B cell (primary cell): Measurements from ENCODE around the gene PCNX3. TPM values are rescaled to one million over a fixed set of nuclear protein-coding genes. Genes with fewer than 3 reads are reported as not detected.
"Not testable (repeated sequence)": the region's sequence is repeated elsewhere in the genome, so short reads cannot be mapped to it uniquely, and the experiment has no call there.

Experiments
- ATAC-seq: fragments of 200-7000 bp; cut with Tn5 transposase; one replicate; pipeline ENCODE4 v1.10.0; 2021; ENCODE audit warnings: low read depth, mild to moderate bottlenecking, moderate number of reproducible peaks, moderate library complexity
- CTCF ChIA-PET: fragments of 350-600 bp; sonication (Branson Sonifier 250); formaldehyde crosslinking; loops from one replicate; lab custom pipeline; 2021; ENCODE audit warnings: antibody characterized with exemption, inconsistent platforms; lab: Charles Lee
- POLR2A ChIA-PET: fragments of 350-600 bp; sonication (Branson Sonifier 250); formaldehyde crosslinking; loops from one replicate; lab custom pipeline; 2021; ENCODE audit warnings: antibody characterized with exemption; lab: Charles Lee
- DNase-seq: peaks from one replicate; pipeline ENCODE4 v3.0.0; 2013
- H2AFZ ChIP-seq: 2 replicates; pipeline ENCODE4 v1.6.1; 2012; ENCODE audit warnings: mild to moderate bottlenecking, low read depth, low read length; ENCODE audit not compliant: insufficient read depth, poor library complexity, severe bottlenecking
- H3K27ac ChIP-seq, 2 donors: 1 replicate in 1 of 2; 2 replicates in 1 of 2; pipeline ENCODE4 v1.5.1; 2012 to 2013; ENCODE audit warnings: low read length in 2 of 2, mild to moderate bottlenecking in 2 of 2, moderate library complexity in 1 of 2
- H3K27me3 ChIP-seq, 4 experiments: fragments of 200-600 bp in 1 of 4; sonication (generic) in 1 of 4; replicated peaks in 1 of 4; 1 replicate in 2 of 4; 2 replicates in 2 of 4; pipeline versions ENCODE4 v1.6.1 to v1.7.0; 2013 to 2016; ENCODE audit warnings: low read length in 3 of 4, mild to moderate bottlenecking in 2 of 4, mixed read lengths in 1 of 4, moderate library complexity in 1 of 4; ENCODE audit not compliant: insufficient read depth in 4 of 4, control insufficient read depth in 3 of 4; ENCODE audit errors: control extremely low read depth in 1 of 4
- H3K36me3 ChIP-seq, 2 experiments: replicated peaks in 1 of 2; 1 replicate in 1 of 2; 2 replicates in 1 of 2; pipeline versions ENCODE4 v1.6.1 to v1.7.1; 2013; ENCODE audit warnings: low read length in 1 of 2; ENCODE audit not compliant: insufficient read depth in 2 of 2, control insufficient read depth in 1 of 2; ENCODE audit errors: control extremely low read depth in 1 of 2, extremely low read depth in 1 of 2
- H3K4me1 ChIP-seq, 2 donors: fragments of 200-600 bp in 1 of 2; sonication (generic) in 1 of 2; 1 replicate in 1 of 2; 2 replicates in 1 of 2; pipeline versions ENCODE4 v1.5.1 to v1.6.1; 2013 to 2017; ENCODE audit warnings: low read length in 2 of 2; ENCODE audit not compliant: control insufficient read depth in 2 of 2, insufficient read depth in 2 of 2
- H3K4me2 ChIP-seq: replicated peaks from 2 replicates; pipeline ENCODE3; 2012; ENCODE audit warnings: mild to moderate bottlenecking, low read depth, low read length; ENCODE audit not compliant: poor library complexity, severe bottlenecking
- H3K4me3 ChIP-seq, 5 experiments: fragments of 200-600 bp in 1 of 5; sonication (generic) in 1 of 5; 1 replicate in 3 of 5; 2 replicates in 2 of 5; pipeline versions ENCODE4 v1.5.1 to v1.7.0; 2011 to 2016; ENCODE audit warnings: low read length in 4 of 5, mild to moderate bottlenecking in 4 of 5, low read depth in 2 of 5, control low read depth in 1 of 5, moderate library complexity in 1 of 5; ENCODE audit not compliant: insufficient read depth in 1 of 5; ENCODE audit errors: control extremely low read depth in 1 of 5, extremely low read depth in 1 of 5
- H3K79me2 ChIP-seq: fragments of 200-600 bp; sonication (generic); one replicate; pipeline ENCODE4 v1.6.0; 2016; ENCODE audit warnings: low read length; ENCODE audit not compliant: control insufficient read depth, insufficient read depth
- H3K9ac ChIP-seq: fragments of 200-600 bp; sonication (generic); 2 replicates; pipeline ENCODE4 v1.6.1; 2017; ENCODE audit warnings: mild to moderate bottlenecking, low read length, moderate library complexity
- H3K9me3 ChIP-seq, 3 donors: one replicate each; pipeline versions ENCODE4 v1.6.1 to v1.7.1; 2013; ENCODE audit warnings: low read length in 2 of 3; ENCODE audit not compliant: control insufficient read depth in 2 of 3, insufficient read depth in 1 of 3; ENCODE audit errors: control extremely low read depth in 1 of 3
- H4K20me1 ChIP-seq: 2 replicates; pipeline ENCODE4 v1.6.0; 2012; ENCODE audit warnings: mild to moderate bottlenecking, low read length; ENCODE audit not compliant: insufficient read depth, control insufficient read depth, poor library complexity, severe bottlenecking
- H3K27ac Mint-ChIP-seq: one replicate; pipeline ENCODE4 v1.8.0; 2021; ENCODE audit warnings: mixed read lengths
- H3K27me3 Mint-ChIP-seq: one replicate; pipeline ENCODE4 v1.8.0; 2021; ENCODE audit warnings: mixed read lengths
- H3K4me1 Mint-ChIP-seq: one replicate; pipeline ENCODE4 v1.8.0; 2021; ENCODE audit warnings: mixed read lengths
- H3K4me3 Mint-ChIP-seq: one replicate; pipeline ENCODE4 v1.8.0; 2021; ENCODE audit warnings: mixed read lengths
- H3K9me3 Mint-ChIP-seq: one replicate; pipeline ENCODE4 v1.8.0; 2022; ENCODE audit warnings: mixed read lengths; ENCODE audit not compliant: insufficient read depth
- CTCF ChIP-seq: fragments of 200-600 bp; IDR thresholded peaks from one replicate; pipeline ENCODE4 v1.8.0; 2022; ENCODE audit warnings: antibody characterized with exemption, mild to moderate bottlenecking
- EZH2 ChIP-seq: IDR thresholded peaks from 2 replicates; pipeline ENCODE4 v1.6.1; 2012; ENCODE audit warnings: borderline replicate concordance, low read depth, mild to moderate bottlenecking, moderate library complexity, low read length; ENCODE audit not compliant: insufficient read depth, poor library complexity, severe bottlenecking
- WGBS: methylation state at CpG from one replicate; pipeline ENCODE4 v1.1.5; 2013; ENCODE audit warnings: missing lambda C conversion rate; ENCODE audit not compliant: insufficient coverage; 5-methylcytosine and 5-hydroxymethylcytosine counted together
- intact Hi-C: fragments of 100-400 bp; cut with micrococcal nuclease; formaldehyde crosslinking; loops from one replicate; pipeline ENCODE4 v1.10.0; 2022
- polyA plus RNA-seq: library from polyadenylated mRNA; depleted of rRNA; stranded (reverse); fragments of >200 nt; gene quantifications from 2 replicates; pipeline ENCODE4 v1.2.3, GENCODE V29; 2012
- total RNA-seq, 2 donors: library from RNA; stranded (reverse); fragments of 120-200 nt in 1 of 2; gene quantifications; 1 replicate in 1 of 2; 2 replicates in 1 of 2; pipeline versions ENCODE4 v1.2.3 to v1.2.4, GENCODE V29; 2013 to 2022

PCNX3 gene
- total and polyA plus RNA-seq, 2 donors (not counting 1 experiment from before 2014, with no cell fraction given) = 61.5 to 62.8 TPM

- ChIA-PET CTCF (no interaction called here), POLR2A (no interaction called here)
- Histone ChIP-seq H3K27ac (no peak overlapping the region), H2AFZ (no peak overlapping the region), H4K20me1 (no peaks in the 10 kb centered on the region), H3K4me3 (no peak overlapping the region), H3K4me1 (no peaks in the 10 kb centered on the region), H3K4me2 (no peak overlapping the region), H3K9me3 (no peaks in the 10 kb centered on the region), H3K36me3 (no peaks in the 10 kb centered on the region), H3K9ac (no peak overlapping the region), H3K27me3 (no peaks in the 10 kb centered on the region), H3K79me2 (peaks cover 13% of the 10 kb centered on the region)
- ATAC-seq = no peak
- Mint-ChIP-seq H3K9me3 (no peaks in the 10 kb centered on the region), H3K4me1 (no peaks in the 10 kb centered on the region), H3K27me3 (no peaks in the 10 kb centered on the region), H3K4me3 (no peak overlapping the region), H3K27ac (no peak overlapping the region)
- no peak for DNase-seq
- intact Hi-C loops = no loop called here
- no CpG with 5 or more reads among the region's 2 CpGs for WGBS
- TF ChIP-seq CTCF (no peak), EZH2 (no peak)
Observed at GRCh38 chr11:65672982-65673381, 57.4 kb downstream of the PCNX3 start.

GRCh38 chr11:65680192-65680743 is 64.7 kb downstream of the PCNX3 start:
- 93% methylated on average over 3 of the region's 5 CpGs for WGBS
- no peak overlapping the region for H3K27ac Mint-ChIP-seq
- H3K4me3 ChIP-seq = no peak overlapping the region
- POLR2A ChIA-PET = interaction anchor here (0.5 kb wide), 1 partner anchor 8 kb away, joined by 5 read pairs; no protein-coding TSS in a partner anchor
- peaks cover 4% of the 10 kb centered on the region for H3K27me3 Mint-ChIP-seq
- H3K79me2 ChIP-seq = no peaks in the 10 kb centered on the region
- H3K9me3 Mint-ChIP-seq = no peaks in the 10 kb centered on the region
- H4K20me1 ChIP-seq = no peaks in the 10 kb centered on the region
- H3K4me1 Mint-ChIP-seq = no peaks in the 10 kb centered on the region
- H3K27ac ChIP-seq = no peak overlapping the region
- CTCF ChIA-PET = interaction anchor here (0.7 kb wide), 1 partner anchor 170 kb away, joined by 3 read pairs; no protein-coding TSS in a partner anchor
- no peak for ATAC-seq
- no peak overlapping the region for H3K4me3 Mint-ChIP-seq
- H3K4me2 ChIP-seq = no peak overlapping the region
- intact Hi-C loops = no loop called here
- no peak for DNase-seq
- no peaks in the 10 kb centered on the region for H3K36me3 ChIP-seq
- no peaks in the 10 kb centered on the region for H3K9me3 ChIP-seq
- H3K27me3 ChIP-seq = no peaks in the 10 kb centered on the region
- H3K9ac ChIP-seq = no peak overlapping the region
- no peak for TF ChIP-seq EZH2
- H2AFZ ChIP-seq = no peak overlapping the region
- no peaks in the 10 kb centered on the region for H3K4me1 ChIP-seq

- DNase-seq, H2AFZ ChIP-seq, H3K4me2 ChIP-seq, H3K9me3 Mint-ChIP-seq, H4K20me1 ChIP-seq, ATAC-seq, intact Hi-C loops, H3K9me3 ChIP-seq, H3K4me1 Mint-ChIP-seq, H3K4me1 ChIP-seq, H3K36me3 ChIP-seq, H3K79me2 ChIP-seq, H3K27ac Mint-ChIP-seq, H3K27ac ChIP-seq, H3K4me3 Mint-ChIP-seq, H3K27me3 ChIP-seq, H3K9ac ChIP-seq, H3K4me3 ChIP-seq, H3K27me3 Mint-ChIP-seq: not testable (repeated sequence)
- 90% methylated on average over 4 of the region's 6 CpGs for WGBS
- POLR2A ChIA-PET = interaction anchor here (0.6 kb wide), 1 partner anchor 129 kb away, joined by 3 read pairs; no protein-coding TSS in a partner anchor
- CTCF ChIA-PET = interaction anchor here (0.6 kb wide), 2 partner anchors 17 to 221 kb away, joined by 3 read pairs; no protein-coding TSS in a partner anchor
Observed at GRCh38 chr11:65683480-65683879, 67.9 kb downstream of the PCNX3 start.
